GM12875 (cell line): ENCODE measurements around the gene DSCAML1.
"Not testable (repeated sequence)": the region's sequence is repeated elsewhere in the genome, so short reads cannot be mapped to it uniquely, and the experiment has no call there.

ENCODE experiments used
- H3K4me3 ChIP-seq: one replicate; pipeline ENCODE4 v1.5.1; 2011; ENCODE audit warnings: low read depth, low read length, control low read depth
- CTCF ChIP-seq: IDR thresholded peaks from 2 replicates; pipeline ENCODE4 v1.5.1; 2011; ENCODE audit warnings: low read depth, mild to moderate bottlenecking, control low read depth, inconsistent platforms, low read length, moderate library complexity, borderline replicate concordance; ENCODE audit not compliant: insufficient read depth

The DSCAML1 gene

GRCh38 chr11:117408356-117408755 lies 388.7 kb downstream of the DSCAML1 start:
- TF ChIP-seq CTCF: no peak
- H3K4me3 ChIP-seq: no peak overlapping the region

- no peak overlapping the region for H3K4me3 ChIP-seq
- no peak for TF ChIP-seq CTCF
Observed at GRCh38 chr11:117407016-117407415, 390.0 kb downstream of the DSCAML1 start.

DNA sequence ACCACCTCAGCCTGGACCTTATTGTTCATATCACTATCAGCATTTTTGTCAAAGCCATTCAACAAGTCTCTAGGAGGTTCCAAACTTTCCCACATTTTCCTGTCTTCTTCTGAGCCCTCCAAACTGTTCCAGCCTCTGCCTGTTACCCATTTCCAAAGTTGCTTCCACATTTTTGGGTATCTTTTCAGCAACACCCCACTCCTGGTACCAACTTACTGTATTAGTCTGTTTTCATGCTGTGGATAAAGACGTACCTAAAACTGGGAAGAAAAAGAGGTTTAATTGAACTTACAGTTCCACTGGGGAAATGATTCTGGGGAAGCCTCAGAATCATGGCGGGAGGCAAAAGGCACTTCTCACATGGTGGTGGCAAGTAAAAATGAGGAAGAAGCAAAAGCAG lies 391.1 kb downstream of the DSCAML1 start:
- not testable (repeated sequence) for H3K4me3 ChIP-seq

GRCh38 chr11:117399100-117399840 lies 397.7 kb downstream of the DSCAML1 start:
- not testable (repeated sequence) for H3K4me3 ChIP-seq

DNA sequence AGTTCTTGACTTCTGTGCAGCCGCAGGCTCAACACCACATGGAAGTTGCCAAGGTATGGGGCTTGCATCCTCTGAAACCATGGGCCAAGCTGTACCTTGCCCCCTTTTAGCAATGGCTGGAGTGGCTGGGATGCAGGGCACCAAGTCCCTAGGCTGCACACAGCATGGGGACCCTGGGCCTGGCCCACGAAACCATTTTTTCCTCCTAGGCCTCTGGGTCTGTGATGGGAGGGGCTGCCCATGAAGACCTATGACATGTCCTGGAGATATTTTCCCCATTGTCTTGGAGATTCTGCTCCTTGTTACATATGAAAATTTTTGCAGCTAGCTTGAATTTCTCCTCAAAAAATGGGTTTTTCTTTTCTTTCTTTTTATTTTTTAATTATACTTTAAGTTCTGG lies 398.4 kb downstream of the DSCAML1 start:
- not testable (repeated sequence) for H3K4me3 ChIP-seq

- no peak overlapping the region for H3K4me3 ChIP-seq
- no peak for TF ChIP-seq CTCF
Observed at GRCh38 chr11:117396970-117397369, 400.0 kb downstream of the DSCAML1 start.

DNA sequence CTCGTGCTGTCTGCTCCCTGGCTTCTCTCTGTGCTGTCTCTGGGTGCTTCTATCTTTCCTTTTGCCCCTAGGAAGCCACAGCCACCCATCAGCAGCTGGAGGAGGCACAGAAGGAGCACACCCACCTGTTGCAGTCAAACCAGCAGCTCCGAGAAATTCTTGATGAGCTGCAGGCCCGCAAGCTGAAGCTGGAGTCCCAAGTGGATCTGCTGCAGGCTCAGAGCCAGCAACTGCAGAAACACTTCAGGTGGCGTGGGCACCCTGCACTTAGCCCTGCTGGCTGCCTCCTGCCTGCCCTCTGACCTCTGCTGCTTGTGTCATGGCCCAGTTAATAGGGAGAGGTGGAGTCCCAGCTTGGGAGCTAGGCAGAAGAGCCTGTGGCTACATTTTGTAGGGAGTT lies 401.5 kb downstream of the DSCAML1 start:
- no peak for TF ChIP-seq CTCF

GRCh38 chr11:117394221-117394925 lies 402.6 kb downstream of the DSCAML1 start:
- no peak for TF ChIP-seq CTCF
- H3K4me3 ChIP-seq: no peak overlapping the region

More for the DNA sequence above, 401.5 kb downstream of the DSCAML1 start:
- H3K4me3 ChIP-seq: no peak overlapping the region

DNA sequence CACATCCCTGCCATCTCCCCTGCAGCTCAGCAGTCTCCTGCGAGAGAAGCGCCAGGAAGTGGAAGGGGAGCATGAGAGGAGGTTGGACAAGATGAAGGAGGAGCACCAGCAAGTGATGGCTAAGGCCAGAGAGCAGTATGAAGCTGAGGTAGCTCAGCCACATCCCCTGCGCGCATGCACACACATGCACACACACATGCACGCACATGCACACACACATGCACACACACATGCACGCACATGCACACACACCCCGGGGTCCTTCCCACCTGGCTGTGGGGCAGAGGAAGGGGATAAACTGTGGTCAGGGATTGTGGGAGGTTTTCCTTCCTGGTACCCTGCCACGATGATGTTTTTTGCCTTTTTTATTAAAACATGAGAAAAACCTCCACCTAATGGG lies 404.0 kb downstream of the DSCAML1 start:
- no peak for TF ChIP-seq CTCF

More for the DNA sequence above, 404.0 kb downstream of the DSCAML1 start:
- no peak overlapping the region for H3K4me3 ChIP-seq
